ENCODE measurements around the gene DEPP1. TPM values are rescaled to one million over a fixed set of nuclear protein-coding genes. Genes with fewer than 3 reads are reported as not detected.
A peak's percentile ranks its signal among the peaks of the same experiment; 100 is the strongest.

Gene DEPP1
- total and polyA plus RNA-seq, 5 experiments from 2014 or later: not detected

GRCh38 chr10:44959247-44960087, 19.1 kb downstream of the DEPP1 start, which contains the start of gene RASSF4:
TSS of gene RASSF4 (plus strand) at chr10:44959802. CDS start at chr10:44970203, 10,401 bp downstream.
- ATAC-seq (peak; percentile 99 to 100), DNase-seq (peak; percentile 83 to 93 (median 89))
- Mint-ChIP-seq H3K9me3 (peaks cover 0 to 3% (median 0%) of the 10 kb centered on the region in 9 donors), H3K36me3 (peaks cover 0 to 19% (median 13%) of the 10 kb centered on the region in 3 donors), H3K4me1 (peaks cover 20 to 62% (median 40%) of the 10 kb centered on the region in 4 donors), H3K27ac (peak within 1 kb of the TSS; percentile 48 to 91 (median 86)), H3K4me3 (peak within 1 kb of the TSS; percentile 83 to 92 (median 88)), H3K27me3 (peaks cover 0 to 9% (median 0%) of the 10 kb centered on the region in 5 donors)
- POLR2A ChIA-PET: interaction anchor here (1.0 to 3.7 kb wide), 4 partner anchors 9 to 81 kb away, joined by 3 to 14 read pairs (median 6); partner anchors contain the start of gene ZNF22

- POLR2A ChIA-PET: interaction anchor here (1.0 to 3.7 kb wide), 4 partner anchors 9 to 80 kb away, joined by 3 to 14 read pairs (median 6); partner anchors contain the start of gene ZNF22
- Mint-ChIP-seq H3K4me1 (peaks cover 20 to 56% (median 40%) of the 10 kb centered on the region in 4 donors), H3K9me3 (peaks cover 0 to 3% (median 0%) of the 10 kb centered on the region in 9 donors), H3K4me3 (peak overlapping the region; percentile 83 to 92 (median 88)), H3K27ac (peak overlapping the region; percentile 48 to 91 (median 86)), H3K36me3 (peaks cover 0 to 23% (median 13%) of the 10 kb centered on the region in 3 donors), H3K27me3 (peaks cover 0 to 9% (median 0%) of the 10 kb centered on the region in 5 donors)
- ATAC-seq: no peak
- DNase-seq: peak in 1 of 10 donors; percentile 18
Observed at GRCh38 chr10:44958898-44959246, 19.7 kb downstream of the DEPP1 start.

GRCh38 chr10:44958196-44958897, 20.3 kb downstream of the DEPP1 start:
- ATAC-seq: no peak
- H3K36me3 Mint-ChIP-seq: peaks cover 0 to 24% (median 11%) of the 10 kb centered on the region in 3 donors
- H3K9me3 Mint-ChIP-seq: peaks cover 0 to 3% (median 0%) of the 10 kb centered on the region in 9 donors
- H3K27me3 Mint-ChIP-seq: peaks cover 0 to 9% (median 0%) of the 10 kb centered on the region in 5 donors
- H3K4me1 Mint-ChIP-seq: peaks cover 20 to 51% (median 40%) of the 10 kb centered on the region in 4 donors
- DNase-seq: no peak
- H3K4me3 Mint-ChIP-seq: peak overlapping the region; percentile 83 to 92 (median 88)
- POLR2A ChIA-PET: interaction anchor here (1.4 to 3.7 kb wide), 3 partner anchors 42 to 79 kb away, joined by 5 to 14 read pairs (median 7); partner anchors contain the start of gene ZNF22
- H3K27ac Mint-ChIP-seq: peak overlapping the region in 8 of 10 donors; percentile 19 to 91 (median 90)

DNA sequence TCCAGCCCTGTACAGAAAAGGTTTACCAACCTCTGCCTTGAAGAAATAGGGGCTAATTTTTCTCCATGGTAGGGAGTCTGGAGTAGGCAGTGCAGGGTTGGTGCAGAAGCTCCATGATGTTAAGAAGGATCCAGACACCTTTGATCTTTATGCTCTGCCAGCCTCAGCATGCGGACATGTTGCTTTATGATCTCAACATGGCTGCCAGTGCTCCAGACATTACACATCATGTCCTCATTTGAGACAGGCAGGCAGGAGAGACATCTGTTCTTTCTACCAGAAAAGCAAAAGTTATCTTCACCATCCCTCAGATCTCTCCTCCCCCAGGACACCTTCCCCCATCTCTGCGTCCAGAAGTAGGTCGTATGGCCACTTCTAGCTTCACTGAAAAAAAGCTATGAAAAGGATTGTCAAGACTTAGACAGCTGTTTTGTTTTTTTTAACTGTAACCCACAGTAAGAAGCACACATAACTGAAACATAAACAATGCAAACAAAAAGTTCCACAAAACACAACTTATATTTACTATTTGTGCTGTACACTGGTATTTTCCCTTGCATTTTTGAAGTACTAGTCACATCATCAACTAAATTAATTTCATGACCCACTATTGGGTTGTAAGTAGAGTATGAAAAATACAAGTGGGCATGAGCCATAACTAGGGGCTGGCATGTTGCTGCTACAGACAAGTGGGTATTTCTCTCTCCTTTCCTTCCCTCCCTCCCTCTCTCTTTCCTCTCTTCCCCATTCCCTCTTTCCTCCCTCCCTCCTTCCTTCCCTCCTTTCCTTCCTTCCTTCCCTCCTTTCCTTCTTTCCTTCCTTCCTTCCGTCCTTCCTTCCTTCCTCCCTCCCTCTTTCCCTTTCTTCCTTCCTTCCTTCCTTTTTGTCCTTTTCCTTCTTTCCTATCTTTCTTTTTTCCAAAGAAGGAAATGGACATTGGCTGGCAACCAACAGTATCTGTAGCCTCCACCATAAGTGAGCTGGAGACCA, 21.6 kb downstream of the DEPP1 start:
- Mint-ChIP-seq H3K4me1 (peaks cover 18 to 42% (median 40%) of the 10 kb centered on the region in 4 donors), H3K27ac (peak overlapping the region in 2 of 10 donors; percentile 7 to 18), H3K9me3 (peaks cover 0 to 3% (median 0%) of the 10 kb centered on the region in 9 donors), H3K27me3 (no peaks in the 10 kb centered on the region), H3K36me3 (peaks cover 0 to 27% (median 11%) of the 10 kb centered on the region in 3 donors), H3K4me3 (peak overlapping the region in 4 of 10 donors; percentile 26 to 89 (median 84))
- DNase-seq (no peak), ATAC-seq (no peak)
- POLR2A ChIA-PET: interaction anchor here (3.7 kb wide), 1 partner anchor 43 kb away, joined by 14 read pairs; the partner anchor contains the start of gene ZNF22

GRCh38 chr10:44956226-44956625, 22.4 kb downstream of the DEPP1 start:
- H3K27ac Mint-ChIP-seq: no peak overlapping the region
- DNase-seq (no peak), ATAC-seq (no peak)
- H3K4me3 Mint-ChIP-seq: peak overlapping the region in 2 of 10 donors; percentile 36 to 46
- H3K9me3 Mint-ChIP-seq: peaks cover 0 to 3% (median 0%) of the 10 kb centered on the region in 9 donors
- POLR2A ChIA-PET: interaction anchor here (3.7 kb wide), 1 partner anchor 44 kb away, joined by 14 read pairs; the partner anchor contains the start of gene ZNF22
- peaks cover 18 to 41% (median 38%) of the 10 kb centered on the region in 4 donors for H3K4me1 Mint-ChIP-seq
- H3K36me3 Mint-ChIP-seq: peaks cover 0 to 27% (median 11%) of the 10 kb centered on the region in 3 donors
- H3K27me3 Mint-ChIP-seq: no peaks in the 10 kb centered on the region

DNA sequence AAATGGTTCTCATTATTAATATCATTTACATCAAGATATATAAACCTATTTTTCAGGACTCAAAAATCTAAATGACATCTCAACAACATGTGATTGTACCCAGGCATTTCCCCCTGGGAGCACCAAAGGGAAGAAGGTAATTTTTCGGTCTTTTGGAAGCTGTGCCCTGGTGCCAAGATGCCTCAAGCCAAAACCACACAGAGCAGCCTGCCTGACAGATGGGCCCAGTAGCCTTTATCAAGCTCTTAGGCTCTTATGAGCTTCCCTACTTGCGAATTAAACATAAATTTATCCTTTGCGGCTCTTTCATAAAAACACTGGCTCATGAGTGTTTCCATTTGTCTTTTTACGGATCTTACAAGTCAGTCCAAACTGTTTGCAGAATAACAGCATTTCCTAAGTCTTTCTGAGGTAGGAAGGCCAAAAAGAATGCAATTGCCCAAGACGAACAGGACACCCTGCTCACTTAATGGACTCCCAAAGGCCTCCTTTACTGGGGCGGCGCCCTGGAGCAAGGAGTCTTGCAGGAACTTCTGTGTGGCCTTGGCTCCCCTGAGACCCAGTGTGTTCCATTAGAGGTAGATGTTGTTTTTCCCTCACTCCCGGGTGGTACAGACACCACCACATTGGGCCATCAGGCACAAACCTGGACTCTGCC, 23.1 kb downstream of the DEPP1 start:
- no peaks in the 10 kb centered on the region for H3K27me3 Mint-ChIP-seq
- H3K27ac Mint-ChIP-seq: peak overlapping the region in 1 of 10 donors; percentile 21
- peaks cover 19 to 38% (median 34%) of the 10 kb centered on the region in 4 donors for H3K4me1 Mint-ChIP-seq
- DNase-seq (no peak), ATAC-seq (no peak)
- H3K36me3 Mint-ChIP-seq: peaks cover 0 to 27% (median 11%) of the 10 kb centered on the region in 3 donors
- peaks cover 0 to 3% (median 0%) of the 10 kb centered on the region in 9 donors for H3K9me3 Mint-ChIP-seq
- peak overlapping the region in 1 of 10 donors; percentile 10 for H3K4me3 Mint-ChIP-seq
- POLR2A ChIA-PET: no interaction called here

GRCh38 chr10:44954962-44955361, 23.6 kb downstream of the DEPP1 start:
- Mint-ChIP-seq H3K4me1 (peaks cover 18 to 34% (median 29%) of the 10 kb centered on the region in 4 donors), H3K36me3 (peaks cover 0 to 27% (median 11%) of the 10 kb centered on the region in 3 donors), H3K4me3 (peak overlapping the region in 1 of 10 donors; percentile 66), H3K27ac (peak overlapping the region in 4 of 10 donors; percentile 52 to 93 (median 76)), H3K9me3 (peaks cover 0 to 3% (median 0%) of the 10 kb centered on the region in 9 donors), H3K27me3 (no peaks in the 10 kb centered on the region)
- no peak for DNase-seq
- POLR2A ChIA-PET: no interaction called here
- ATAC-seq: no peak

GRCh38 chr10:44954042-44954441, 24.6 kb downstream of the DEPP1 start:
- POLR2A ChIA-PET: no interaction called here
- Mint-ChIP-seq H3K4me1 (peaks cover 18 to 34% (median 31%) of the 10 kb centered on the region in 4 donors), H3K27ac (peak overlapping the region in 1 of 10 donors; percentile 93), H3K4me3 (no peak overlapping the region), H3K36me3 (peaks cover 0 to 27% (median 11%) of the 10 kb centered on the region in 3 donors), H3K27me3 (no peaks in the 10 kb centered on the region), H3K9me3 (peaks cover 0 to 3% (median 0%) of the 10 kb centered on the region in 9 donors)
- DNase-seq (no peak), ATAC-seq (no peak)

DNA sequence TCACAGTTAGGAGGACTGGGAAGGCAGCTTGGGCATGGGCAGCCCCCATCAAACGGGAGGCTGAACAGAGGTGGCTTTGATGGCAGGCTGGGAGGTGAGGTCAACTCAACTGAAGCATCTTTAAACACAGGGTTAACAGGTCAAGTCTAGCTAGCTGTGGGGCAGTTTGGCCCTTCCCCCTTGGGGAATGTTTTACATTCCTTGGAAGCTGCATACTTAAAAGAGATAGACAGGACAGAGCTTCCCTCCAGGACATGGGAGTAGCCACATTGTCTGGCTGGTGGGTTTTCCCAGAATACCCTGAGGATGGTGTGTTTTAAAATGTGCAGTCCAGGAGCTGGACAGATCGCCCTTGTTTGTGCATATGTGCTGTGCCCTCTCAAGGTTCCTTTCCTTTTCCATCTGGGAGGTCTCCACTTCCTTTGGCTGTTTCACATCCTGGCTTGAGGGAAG, 25.8 kb downstream of the DEPP1 start:
- peak overlapping the region in 2 of 10 donors; percentile 16 to 38 for H3K27ac Mint-ChIP-seq

DNA sequence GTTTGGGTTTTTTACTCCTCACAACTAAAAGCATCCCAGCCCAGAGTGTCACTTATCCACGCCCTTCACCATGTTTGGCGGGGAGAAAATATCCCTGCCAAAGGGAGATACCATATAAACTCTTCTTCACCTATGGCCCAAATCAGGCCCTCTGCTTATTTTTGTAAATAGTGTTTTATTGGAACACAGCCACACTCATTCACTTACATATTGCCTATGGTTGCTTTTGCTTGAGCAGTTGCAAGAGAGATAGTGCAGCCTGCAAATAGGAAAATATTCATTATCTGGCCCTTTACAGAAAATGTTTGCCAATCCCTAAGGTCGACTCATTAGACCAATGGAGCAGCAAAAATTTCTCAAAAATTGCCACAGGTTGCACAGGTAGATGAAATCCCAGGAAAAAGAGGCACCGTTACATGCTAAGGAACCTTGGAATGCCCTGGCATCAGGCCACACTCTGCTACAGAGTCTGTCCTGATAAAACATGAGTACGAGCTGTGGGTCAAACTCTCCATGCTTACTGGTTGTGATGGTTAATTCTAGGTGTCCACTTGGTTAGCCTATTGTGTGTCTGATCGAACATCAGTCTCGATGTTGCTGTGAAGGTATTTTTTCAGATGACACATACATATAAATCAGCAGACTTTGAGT, 26.9 kb downstream of the DEPP1 start:
- Mint-ChIP-seq H3K4me1 (peaks cover 6 to 36% (median 11%) of the 10 kb centered on the region in 4 donors), H3K4me3 (no peak overlapping the region), H3K27me3 (no peaks in the 10 kb centered on the region), H3K36me3 (peaks cover 0 to 22% (median 8%) of the 10 kb centered on the region in 3 donors), H3K9me3 (no peaks in the 10 kb centered on the region), H3K27ac (no peak overlapping the region)
- POLR2A ChIA-PET: no interaction called here
- DNase-seq (no peak), ATAC-seq (no peak)

More for the DNA sequence above, 25.8 kb downstream of the DEPP1 start:
- POLR2A ChIA-PET: no interaction called here
- ATAC-seq: no peak
- Mint-ChIP-seq H3K4me1 (peaks cover 14 to 34% (median 18%) of the 10 kb centered on the region in 4 donors), H3K36me3 (peaks cover 0 to 27% (median 11%) of the 10 kb centered on the region in 3 donors), H3K27me3 (no peaks in the 10 kb centered on the region), H3K4me3 (no peak overlapping the region), H3K9me3 (peaks cover 0 to 3% (median 0%) of the 10 kb centered on the region in 9 donors)
- DNase-seq: no peak
